Stimulated activated CD4-positive, alpha-beta T cell treated with anti-CD3 and anti-CD28 coated beads, Interleukin-4, amount 100 ng/mL, for 24 hours (primary cell): ENCODE results near the gene NBPF3.
A peak's percentile ranks its signal among the peaks of the same experiment; 100 is the strongest.
"Not testable (repeated sequence)": the region's sequence is repeated elsewhere in the genome, so short reads cannot be mapped to it uniquely, and the experiment has no call there.

Source experiments
- DNase-seq: peaks from one replicate; pipeline ENCODE4 v3.0.0-alpha.2; 2020

Gene NBPF3, protein sequence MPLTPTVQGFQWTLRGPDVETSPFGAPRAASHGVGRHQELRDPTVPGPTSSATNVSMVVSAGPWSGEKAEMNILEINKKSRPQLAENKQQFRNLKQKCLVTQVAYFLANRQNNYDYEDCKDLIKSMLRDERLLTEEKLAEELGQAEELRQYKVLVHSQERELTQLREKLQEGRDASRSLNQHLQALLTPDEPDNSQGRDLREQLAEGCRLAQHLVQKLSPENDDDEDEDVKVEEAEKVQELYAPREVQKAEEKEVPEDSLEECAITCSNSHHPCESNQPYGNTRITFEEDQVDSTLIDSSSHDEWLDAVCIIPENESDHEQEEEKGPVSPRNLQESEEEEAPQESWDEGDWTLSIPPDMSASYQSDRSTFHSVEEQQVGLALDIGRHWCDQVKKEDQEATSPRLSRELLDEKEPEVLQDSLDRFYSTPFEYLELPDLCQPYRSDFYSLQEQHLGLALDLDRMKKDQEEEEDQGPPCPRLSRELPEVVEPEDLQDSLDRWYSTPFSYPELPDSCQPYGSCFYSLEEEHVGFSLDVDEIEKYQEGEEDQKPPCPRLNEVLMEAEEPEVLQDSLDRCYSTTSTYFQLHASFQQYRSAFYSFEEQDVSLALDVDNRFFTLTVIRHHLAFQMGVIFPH

DNA sequence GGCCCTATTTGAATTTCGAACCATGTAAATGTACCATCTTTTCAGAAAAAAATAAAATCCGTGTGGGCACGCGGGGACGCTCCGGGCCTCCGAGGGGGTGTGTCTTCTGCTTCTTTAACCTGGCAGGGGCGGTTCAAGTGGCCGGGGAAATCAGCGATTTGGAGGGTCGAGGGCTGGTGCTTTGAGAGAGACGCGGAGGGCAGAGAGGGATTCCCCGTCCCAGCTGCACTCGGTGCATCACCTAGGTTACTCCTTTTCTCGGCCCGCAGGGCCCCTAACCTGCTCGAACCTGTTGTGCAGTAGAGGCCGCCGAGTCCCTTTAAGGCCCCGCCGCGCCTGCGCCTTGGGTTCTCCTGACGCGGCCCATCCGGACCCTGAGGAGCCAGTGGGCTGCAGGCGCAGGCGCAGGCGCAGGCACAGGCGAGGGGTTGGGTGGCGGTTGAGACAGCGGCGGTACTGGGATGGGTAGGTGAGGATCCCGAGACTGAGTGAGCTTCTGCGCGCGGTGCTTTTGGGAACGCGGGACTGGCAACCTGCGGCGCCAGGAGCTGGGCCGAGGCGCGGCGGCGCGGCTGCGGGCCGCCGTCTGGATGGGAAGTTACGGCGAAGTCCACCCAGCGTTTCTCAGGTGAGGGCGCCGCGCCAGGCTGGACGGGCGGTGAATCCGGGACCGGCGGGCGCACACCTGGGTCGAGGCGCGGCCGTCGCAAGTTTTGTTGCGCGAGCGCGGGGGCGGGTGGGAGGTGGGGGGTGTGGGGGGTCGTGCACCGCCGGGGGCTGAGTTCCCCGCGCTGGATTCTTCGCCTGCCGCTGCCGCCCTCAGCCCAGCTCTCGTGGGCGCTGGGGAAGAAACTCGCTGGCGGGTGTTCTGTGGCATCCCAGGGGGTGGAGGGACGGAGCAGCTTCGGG is at the start of gene NBPF3:
Gene NBPF3, plus strand, starts transcription at position 417 of the 909 bp plus-strand sequence. CDS start 4,950 bp downstream, outside the sequence.
- DNase-seq: peak; percentile 90

DNA sequence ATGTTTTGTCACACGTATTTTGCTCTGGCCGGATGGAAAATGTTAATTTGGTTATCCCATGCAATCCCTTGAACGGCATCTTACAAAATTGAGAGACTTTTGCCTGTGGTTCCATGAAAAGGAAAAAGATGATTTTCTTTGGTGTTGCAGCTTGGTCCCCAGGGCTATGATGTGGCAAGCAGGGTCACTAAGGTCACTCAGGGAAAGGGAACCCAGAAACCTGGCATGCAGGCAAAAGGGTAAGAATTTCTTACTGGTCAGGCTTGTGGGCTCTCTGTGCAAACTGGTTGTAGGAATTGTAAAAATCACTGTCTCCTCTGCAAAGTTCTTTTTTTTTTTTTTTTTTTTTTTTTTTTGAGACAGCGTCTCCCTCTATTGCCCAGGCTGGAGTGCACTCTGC is 48.4 kb upstream of the NBPF3 start:
- no peak for DNase-seq

DNA sequence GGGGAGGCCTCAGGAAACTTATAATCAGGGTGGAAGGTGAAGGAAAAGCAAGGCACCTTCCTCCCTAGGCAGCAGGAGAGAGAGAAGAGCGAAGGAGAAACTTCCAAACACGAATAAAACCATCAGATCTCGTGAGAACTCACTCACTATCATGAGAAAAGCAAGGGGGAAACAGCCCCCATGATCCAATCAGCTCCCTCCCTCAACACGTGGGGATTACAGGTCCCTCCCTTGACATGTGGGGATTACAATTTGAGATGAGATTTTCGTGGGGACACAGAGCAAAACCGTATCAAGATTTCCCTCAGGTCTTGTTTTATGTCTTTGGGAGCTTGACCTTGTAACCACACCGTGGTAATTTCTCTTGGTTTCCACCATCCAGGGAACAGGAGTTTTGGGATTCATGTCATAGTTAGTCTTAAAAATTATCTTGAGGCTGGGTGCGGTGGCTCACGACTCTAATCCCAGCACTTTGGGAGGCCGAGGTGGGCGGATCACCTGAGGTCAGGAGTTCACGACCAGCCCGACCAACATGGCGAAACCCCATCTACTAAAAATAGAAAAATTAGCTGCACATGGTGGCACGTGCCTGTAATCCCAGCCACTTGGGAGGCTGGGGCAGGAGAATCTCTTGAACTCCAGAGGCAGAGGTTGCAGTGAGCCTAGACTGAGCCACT is 47.2 kb upstream of the NBPF3 start:
- DNase-seq: no peak

DNA sequence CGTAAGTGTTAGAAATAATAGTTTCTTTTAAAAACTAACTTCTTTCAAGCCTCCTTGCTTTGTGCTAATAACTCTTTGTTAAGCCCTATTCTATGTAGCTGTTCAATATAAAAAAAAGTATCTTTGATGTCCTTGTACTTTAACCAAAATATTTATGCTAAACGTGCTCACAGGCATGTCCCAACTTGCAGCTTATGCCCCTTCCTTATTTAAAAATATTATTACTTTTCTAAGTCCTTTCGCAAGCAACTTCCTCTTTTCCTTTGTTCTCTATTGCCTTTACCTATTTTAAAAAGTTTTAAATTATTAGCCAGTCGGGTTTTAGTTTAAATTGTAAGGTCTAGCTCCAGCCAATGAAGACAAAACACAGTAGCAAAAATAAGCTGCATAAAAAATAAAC is 43.4 kb upstream of the NBPF3 start:
- DNase-seq: no peak

DNA sequence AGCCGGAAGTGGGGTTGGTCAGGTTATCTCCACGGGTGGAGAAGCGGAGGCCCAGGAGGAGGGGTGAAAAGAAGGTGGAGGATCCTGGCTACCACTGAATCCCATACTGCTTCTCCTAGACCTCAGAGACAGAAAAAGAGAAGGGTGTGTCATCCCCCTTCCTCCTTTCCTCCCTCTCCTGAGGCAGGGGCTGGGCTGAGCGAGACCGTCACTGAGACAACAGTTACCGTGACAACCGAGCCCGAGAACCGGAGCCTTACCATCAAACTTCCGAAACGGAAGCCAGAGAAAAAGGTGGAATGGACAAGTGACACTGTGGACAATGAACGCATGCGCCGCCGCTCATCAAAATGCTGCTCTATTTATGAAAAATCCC is 42.1 kb upstream of the NBPF3 start:
- peak; percentile 11 for DNase-seq

DNA sequence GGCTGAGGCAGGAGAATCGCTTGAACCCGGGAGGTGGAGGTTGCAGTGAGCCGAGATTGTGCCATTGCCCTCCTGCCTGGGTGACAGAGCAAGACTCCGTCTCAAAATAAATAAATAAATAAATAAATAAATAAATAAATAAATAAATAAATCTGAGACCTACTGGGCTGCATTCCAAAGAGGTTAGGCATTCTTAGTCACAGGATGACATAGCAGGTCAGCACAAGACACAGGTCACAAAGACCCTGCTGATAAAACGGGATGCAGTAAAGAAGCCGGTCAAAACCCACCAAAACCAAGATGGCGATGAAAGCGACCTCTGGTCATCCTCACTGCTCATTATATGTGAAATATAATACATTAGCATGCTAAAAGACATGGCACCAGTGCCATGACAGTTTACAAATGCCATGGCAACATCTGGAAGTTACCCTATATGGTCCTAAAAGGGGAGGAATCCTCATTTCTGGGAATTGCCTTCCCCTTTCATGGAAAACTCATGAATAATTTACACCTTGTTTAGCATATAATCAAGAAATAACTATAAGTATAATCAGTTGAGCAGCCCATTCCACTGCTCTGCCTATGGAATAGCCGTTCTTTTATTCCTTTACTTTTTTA is 38.1 kb upstream of the NBPF3 start:
- DNase-seq: not testable (repeated sequence)

DNA sequence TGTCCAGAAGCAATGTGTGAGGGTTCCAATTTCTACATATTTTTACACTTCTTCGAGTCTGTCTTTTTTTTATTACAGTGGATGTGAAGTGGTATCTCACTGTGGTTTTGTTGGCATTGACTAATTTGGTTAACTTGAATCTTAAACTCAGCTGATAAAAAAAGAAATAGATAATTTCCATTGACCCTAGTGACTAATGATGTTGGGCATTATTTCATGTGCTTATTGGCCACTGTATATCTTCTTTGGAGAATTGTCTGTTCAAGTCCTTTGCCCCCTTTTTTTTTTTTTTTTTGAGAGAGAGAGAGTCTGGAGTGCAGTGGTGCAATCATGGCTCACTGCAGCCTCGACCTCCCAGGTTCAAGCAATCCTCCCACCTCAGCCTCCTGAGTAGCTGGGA is 33.3 kb upstream of the NBPF3 start:
- no peak for DNase-seq

DNA sequence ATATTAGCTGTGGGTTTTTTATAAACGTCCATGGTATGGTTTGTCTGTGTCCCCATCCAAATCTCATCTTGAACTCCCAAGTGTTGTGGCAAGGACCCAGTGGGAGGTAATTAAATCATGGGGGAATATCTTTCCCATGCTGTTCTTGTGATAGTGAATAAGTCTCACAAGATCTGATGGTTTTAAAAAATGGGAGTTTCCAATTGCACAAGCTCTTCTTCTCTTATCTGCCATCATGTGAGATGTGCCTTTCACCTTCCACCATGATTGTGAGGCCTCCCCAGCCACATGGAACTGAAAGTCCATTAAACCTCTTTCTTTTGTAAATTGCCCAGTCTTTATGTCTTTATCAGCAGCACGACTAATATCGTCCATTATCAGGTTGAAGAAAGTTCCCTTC is 30.0 kb upstream of the NBPF3 start:
- not testable (repeated sequence) for DNase-seq

DNA sequence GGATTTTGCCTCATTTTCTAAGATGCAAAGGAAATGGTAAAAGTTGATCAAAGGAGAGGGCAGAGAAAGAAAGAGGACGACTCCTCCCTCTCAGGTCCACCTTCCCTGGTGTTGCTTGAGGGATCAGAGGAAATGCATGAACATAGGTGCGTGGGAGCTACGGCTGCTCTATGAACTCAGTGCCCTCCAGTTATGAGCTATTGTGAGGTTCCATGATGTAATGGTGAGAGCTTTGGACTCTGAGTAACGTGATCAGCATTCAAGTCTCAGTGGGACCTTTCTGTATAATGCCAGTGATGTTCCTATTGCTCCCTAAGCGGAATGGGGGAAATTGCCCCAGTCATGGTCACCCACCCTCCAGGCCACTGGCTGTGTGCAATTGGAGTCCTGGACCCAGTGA is 25.9 kb upstream of the NBPF3 start:
- no peak for DNase-seq

DNA sequence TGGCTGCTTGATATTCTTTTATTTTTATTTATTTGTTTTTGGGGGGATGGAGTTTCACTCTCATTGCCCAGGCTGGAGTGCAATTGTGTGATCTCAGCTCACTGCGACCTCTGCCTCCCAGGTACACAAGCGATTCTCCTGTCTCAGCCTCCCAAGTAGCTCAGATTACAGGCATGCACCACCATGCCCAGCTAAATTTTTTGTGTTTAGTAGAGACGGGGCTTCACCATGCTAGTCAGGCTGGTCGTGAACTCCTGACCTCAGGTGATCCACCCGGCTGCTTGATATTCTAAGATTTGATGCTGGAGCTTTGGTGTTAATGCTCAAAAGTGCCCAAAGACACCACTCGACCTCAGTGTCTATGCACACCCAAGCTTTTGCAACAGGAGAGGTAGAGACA is 19.6 kb upstream of the NBPF3 start:
- DNase-seq: not testable (repeated sequence)

DNA sequence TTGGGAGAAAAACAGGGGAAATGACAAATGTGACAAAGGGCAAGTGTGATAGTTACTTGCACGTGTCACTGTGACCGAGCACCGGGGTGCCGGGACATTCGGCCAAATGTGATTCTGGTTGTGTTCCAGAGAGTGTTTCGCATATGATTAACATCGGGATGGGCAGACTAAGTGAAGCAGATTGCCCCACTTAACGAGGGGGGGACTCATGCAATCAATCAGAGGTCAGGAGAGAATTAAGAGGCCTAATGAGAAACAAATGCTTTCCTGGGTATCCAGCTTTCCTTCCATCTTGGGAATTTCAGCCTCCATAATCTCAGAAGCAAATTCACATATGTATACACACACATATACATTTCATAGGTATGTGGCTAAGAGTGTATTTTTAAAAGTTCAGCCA is 18.6 kb upstream of the NBPF3 start:
- DNase-seq: not testable (repeated sequence)

DNA sequence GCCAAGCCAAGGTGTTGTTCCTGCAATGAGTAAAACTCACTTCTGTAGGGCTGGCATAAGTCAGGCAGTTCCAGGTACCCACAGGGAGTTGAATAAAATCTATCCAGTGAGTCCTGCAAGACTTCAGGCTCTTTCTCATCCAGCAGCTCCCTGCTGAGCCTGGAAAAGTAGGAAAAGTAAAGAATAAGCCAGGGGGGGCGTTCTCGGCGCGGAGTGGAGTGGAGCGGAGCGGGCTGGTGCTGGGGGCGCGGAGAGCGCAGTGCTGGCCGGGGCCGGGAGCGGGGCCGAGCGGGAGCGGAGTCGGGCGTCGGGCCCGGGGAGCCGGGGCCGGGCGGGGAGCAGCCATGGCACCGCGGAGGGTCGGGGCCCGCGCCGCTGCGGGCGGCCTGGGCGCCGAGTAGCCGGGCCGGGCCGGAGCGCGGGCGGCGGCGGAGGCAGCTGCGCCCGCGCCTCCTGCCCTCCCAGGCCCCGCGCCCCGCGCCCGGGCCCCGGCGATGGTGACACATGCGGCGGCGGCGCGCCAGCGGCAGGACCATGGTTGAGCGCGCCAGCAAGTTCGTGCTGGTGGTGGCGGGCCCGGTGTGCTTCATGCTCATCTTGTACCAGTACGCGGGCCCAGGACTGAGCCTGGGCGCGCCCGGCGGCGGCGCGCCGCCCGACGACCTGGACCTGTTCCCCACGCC is 12.0 kb upstream of the NBPF3 start:
- not testable (repeated sequence) for DNase-seq

DNA sequence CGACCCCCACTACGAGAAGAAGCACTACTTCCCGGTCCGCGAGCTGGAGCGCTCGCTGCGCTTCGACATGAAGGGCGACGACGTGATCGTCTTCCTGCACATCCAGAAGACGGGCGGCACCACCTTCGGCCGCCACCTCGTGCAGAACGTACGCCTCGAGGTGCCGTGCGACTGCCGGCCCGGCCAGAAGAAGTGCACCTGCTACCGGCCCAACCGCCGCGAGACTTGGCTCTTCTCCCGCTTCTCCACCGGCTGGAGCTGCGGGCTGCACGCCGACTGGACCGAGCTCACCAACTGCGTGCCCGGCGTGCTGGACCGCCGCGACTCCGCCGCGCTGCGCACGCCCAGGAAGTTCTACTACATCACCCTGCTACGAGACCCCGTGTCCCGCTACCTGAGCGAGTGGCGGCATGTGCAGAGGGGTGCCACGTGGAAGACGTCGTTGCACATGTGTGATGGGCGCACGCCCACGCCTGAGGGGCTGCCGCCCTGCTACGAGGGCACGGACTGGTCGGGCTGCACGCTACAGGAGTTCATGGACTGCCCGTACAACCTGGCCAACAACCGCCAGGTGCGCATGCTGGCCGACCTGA is 11.4 kb upstream of the NBPF3 start:
- not testable (repeated sequence) for DNase-seq

DNA sequence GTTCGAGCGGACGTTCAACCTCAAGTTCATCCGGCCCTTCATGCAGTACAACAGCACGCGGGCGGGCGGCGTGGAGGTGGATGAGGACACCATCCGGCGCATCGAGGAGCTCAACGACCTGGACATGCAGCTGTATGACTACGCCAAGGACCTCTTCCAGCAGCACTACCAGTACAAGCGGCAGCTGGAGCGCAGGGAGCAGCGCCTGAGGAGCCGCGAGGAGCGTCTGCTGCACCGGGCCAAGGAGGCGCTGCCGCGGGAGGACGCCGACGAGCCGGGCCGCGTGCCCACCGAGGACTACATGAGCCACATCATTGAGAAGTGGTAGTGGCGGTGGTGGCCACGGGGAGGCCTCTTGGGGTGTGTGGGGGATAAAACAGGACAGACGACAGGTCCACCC is 10.7 kb upstream of the NBPF3 start:
- not testable (repeated sequence) for DNase-seq

DNA sequence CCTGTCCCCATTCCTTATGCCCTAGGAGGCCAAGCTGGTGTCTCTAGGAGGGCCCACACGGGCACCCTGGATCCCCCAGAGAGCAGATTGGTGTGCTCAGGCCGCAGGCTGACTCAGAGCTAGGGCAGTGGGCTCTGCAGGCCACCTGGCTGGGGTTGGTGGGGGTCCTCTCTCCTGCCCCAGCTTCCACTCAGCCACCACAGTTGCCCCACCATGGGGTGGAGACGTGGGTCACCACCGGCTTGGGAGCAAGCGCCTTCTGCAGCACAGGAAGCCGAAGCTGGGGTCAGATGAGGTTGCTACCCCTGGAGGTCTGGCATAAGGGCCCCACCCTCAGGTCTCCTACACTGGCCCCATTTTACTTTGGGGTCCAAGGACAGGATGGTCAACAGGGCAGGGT is 9.1 kb upstream of the NBPF3 start:
- DNase-seq: not testable (repeated sequence)

DNA sequence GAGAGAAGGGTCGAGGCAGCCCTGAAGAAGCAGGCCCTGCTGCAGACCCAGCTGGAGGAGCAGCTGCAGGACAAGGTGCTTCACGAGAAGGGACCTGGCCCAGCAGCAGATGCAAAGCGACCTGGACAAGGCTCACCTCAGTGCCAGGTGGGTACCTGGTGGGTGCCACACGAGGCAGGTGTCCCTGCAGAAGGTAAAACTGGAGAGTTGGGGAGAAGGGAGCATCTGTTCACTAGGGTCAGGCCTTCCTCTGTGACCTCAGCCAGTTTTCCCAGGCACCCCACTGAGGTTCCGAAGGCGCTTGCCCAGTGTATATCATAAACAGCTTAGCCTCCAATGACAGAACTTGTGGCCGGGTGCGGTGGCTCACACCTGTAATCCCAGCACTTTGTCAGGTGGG is 5.5 kb upstream of the NBPF3 start:
- no peak for DNase-seq

DNA sequence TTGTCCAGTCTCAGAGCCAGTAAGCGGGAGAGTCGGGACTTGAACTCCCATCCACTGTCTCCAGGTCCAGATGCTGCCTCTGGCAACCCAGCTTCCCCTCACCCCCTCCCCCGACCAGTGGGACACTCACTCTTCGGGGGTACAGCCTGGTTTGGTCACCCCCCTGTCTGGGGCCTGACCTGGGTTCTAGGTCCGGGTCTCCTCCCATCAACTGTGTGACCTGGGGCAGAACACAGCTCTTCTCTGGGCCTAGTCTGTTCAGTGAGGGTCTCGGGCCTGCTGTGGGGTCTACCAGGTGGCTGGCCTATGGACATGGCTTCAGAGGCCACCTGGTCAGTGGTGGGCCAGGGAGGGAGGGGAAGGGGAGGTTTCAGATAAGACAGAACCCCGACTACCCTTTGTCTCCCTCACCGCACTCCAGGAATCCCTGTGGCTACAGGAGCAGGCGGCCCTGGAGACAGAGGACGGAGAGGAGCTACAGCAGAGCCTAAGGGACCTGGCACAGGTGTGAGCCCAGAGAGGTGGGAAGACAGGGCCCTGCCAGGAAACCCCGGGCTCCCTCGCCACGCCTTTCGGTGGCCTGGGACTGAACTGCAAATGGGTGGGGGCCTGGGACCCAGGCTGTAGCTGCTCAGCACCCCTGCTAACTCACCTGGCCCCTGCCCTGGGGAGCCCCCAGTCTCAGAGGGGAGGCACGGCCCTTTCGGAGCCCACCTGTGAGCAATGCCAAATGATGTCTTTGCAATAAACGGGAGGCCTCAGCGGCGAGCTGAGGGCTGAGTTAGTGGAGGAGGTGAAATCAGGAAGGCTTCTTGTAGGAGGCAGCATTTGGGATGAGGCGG is 4.1 kb upstream of the NBPF3 start:
- no peak for DNase-seq

DNA sequence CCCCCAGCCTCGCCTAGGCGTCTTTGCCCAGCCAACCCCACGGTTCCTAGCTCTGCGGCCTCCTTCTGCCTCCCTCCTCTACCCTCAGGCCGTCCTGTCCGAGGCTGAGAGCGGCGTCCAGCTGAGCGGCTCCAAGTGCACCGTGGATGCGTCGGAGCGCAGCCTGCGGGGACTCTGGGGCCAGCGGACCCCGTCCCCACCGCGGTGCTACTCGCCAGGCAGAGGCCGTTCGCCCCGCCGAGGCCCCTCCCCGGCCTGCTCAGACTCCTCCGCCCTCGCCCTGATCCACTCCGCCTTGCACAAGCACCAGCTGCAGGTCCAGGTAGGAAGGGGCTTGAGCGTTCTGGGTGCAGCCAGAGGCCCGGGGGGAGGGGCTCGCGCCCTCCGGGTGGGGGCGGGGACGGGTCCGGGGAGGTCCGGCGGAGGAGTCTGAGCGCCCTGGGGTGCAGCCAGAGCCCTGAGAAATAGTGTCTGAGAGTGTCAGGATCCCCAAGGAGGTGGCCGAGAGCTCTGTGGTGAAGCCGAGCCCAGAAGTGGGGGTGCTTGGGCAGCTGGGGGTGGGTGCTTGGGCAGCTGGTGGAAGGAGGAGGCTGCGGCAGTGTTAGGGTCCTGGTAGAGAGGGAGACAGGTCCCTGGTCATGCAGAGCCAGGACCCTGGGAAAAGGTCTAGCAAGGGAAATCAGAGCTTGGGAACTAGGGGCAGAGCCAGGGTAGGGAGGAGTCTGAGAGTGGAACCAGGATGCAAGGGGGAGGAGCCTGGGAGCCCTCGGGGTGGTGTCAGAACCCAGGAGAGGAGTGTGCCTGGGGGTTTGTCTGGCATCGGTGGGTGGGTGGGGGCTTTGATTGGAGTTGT is 3.2 kb upstream of the NBPF3 start:
- no peak for DNase-seq

DNA sequence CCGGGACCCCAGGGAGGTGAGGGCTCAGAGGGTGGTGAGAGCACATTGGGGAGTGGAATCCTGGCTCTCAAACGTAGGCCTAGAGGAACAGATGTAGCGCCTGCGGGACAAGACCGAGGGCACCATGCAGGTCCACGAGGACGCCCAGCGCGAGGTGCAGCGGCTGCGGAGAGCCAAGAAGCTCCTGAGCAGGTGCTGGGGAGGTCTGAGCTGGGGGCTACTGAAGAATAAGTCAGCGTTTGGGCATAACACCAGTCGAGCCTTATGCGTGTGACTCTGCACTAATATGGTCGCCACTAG is 2.6 kb upstream of the NBPF3 start:
- DNase-seq: no peak
